ENCODE results near the gene CDH4. TPM values are rescaled to one million over a fixed set of nuclear protein-coding genes. Genes with fewer than 3 reads are reported as not detected.

The CDH4 gene
- polyA plus RNA-seq, 1 donor, result 1.7 TPM

GRCh38 chr20:61253264-61253639 lies 1.2 kb downstream of the CDH4 start:
- Histone ChIP-seq H3K4me3 (ENCODE audit: low read length) (no peak overlapping the region), H3K9me3 (ENCODE audit: control insufficient read depth, low read depth, low read length) (no peaks in the 10 kb centered on the region), H3K27ac (ENCODE audit: low read length) (no peak overlapping the region), H3K27me3 (ENCODE audit: control insufficient read depth, insufficient read depth, low read length) (peaks cover 79% of the 10 kb centered on the region), H3K4me1 (ENCODE audit: control insufficient read depth, insufficient read depth, low read length) (no peaks in the 10 kb centered on the region), H3K36me3 (ENCODE audit: control insufficient read depth, insufficient read depth, low read length) (no peaks in the 10 kb centered on the region)
- no CpG with 5 or more reads among the region's 51 CpGs for WGBS (ENCODE audit: insufficient coverage, low lambda C conversion rate)
- DNase-seq, result no peak

GRCh38 chr20:61253640-61254511 lies 1.8 kb downstream of the CDH4 start:
- WGBS (ENCODE audit: insufficient coverage, low lambda C conversion rate), result no CpG with 5 or more reads among the region's 62 CpGs
- H3K4me1 ChIP-seq (ENCODE audit: control insufficient read depth, insufficient read depth, low read length), result no peaks in the 10 kb centered on the region
- no peak for DNase-seq
- H3K27me3 ChIP-seq (ENCODE audit: control insufficient read depth, insufficient read depth, low read length), result peaks cover 75% of the 10 kb centered on the region
- no peak overlapping the region for H3K27ac ChIP-seq (ENCODE audit: low read length)
- H3K4me3 ChIP-seq (ENCODE audit: low read length), result no peak overlapping the region
- no peaks in the 10 kb centered on the region for H3K36me3 ChIP-seq (ENCODE audit: control insufficient read depth, insufficient read depth, low read length)
- no peaks in the 10 kb centered on the region for H3K9me3 ChIP-seq (ENCODE audit: control insufficient read depth, low read depth, low read length)

GRCh38 chr20:61254881-61255626 lies 3.0 kb downstream of the CDH4 start:
- Histone ChIP-seq H3K27me3 (ENCODE audit: control insufficient read depth, insufficient read depth, low read length) (peaks cover 63% of the 10 kb centered on the region), H3K9me3 (ENCODE audit: control insufficient read depth, low read depth, low read length) (no peaks in the 10 kb centered on the region), H3K27ac (ENCODE audit: low read length) (no peak overlapping the region), H3K36me3 (ENCODE audit: control insufficient read depth, insufficient read depth, low read length) (no peaks in the 10 kb centered on the region), H3K4me1 (ENCODE audit: control insufficient read depth, insufficient read depth, low read length) (no peaks in the 10 kb centered on the region), H3K4me3 (ENCODE audit: low read length) (no peak overlapping the region)
- WGBS (ENCODE audit: insufficient coverage, low lambda C conversion rate), result 100% methylated on average over 3 of the region's 11 CpGs
- no peak for DNase-seq

- no peaks in the 10 kb centered on the region for H3K9me3 ChIP-seq (ENCODE audit: control insufficient read depth, low read depth, low read length)
- WGBS (ENCODE audit: insufficient coverage, low lambda C conversion rate), result no CpG with 5 or more reads among the region's 9 CpGs
- H3K4me3 ChIP-seq (ENCODE audit: low read length), result no peak overlapping the region
- H3K4me1 ChIP-seq (ENCODE audit: control insufficient read depth, insufficient read depth, low read length), result no peaks in the 10 kb centered on the region
- H3K27ac ChIP-seq (ENCODE audit: low read length), result no peak overlapping the region
- no peak for DNase-seq
- H3K27me3 ChIP-seq (ENCODE audit: control insufficient read depth, insufficient read depth, low read length), result peaks cover 53% of the 10 kb centered on the region
- H3K36me3 ChIP-seq (ENCODE audit: control insufficient read depth, insufficient read depth, low read length), result no peaks in the 10 kb centered on the region
Measured at GRCh38 chr20:61256365-61256764, 4.3 kb downstream of the CDH4 start.

- Histone ChIP-seq H3K27ac (ENCODE audit: low read length) (no peak overlapping the region), H3K27me3 (ENCODE audit: control insufficient read depth, insufficient read depth, low read length) (peaks cover 48% of the 10 kb centered on the region), H3K36me3 (ENCODE audit: control insufficient read depth, insufficient read depth, low read length) (no peaks in the 10 kb centered on the region), H3K9me3 (ENCODE audit: control insufficient read depth, low read depth, low read length) (no peaks in the 10 kb centered on the region), H3K4me1 (ENCODE audit: control insufficient read depth, insufficient read depth, low read length) (no peaks in the 10 kb centered on the region), H3K4me3 (ENCODE audit: low read length) (no peak overlapping the region)
- DNase-seq, result no peak
- WGBS (ENCODE audit: insufficient coverage, low lambda C conversion rate), result 90% methylated on average over 2 of the region's 7 CpGs
Measured at GRCh38 chr20:61256824-61257223, 4.8 kb downstream of the CDH4 start.

GRCh38 chr20:61257611-61258010 lies 5.5 kb downstream of the CDH4 start:
- DNase-seq, result no peak
- H3K27me3 ChIP-seq (ENCODE audit: control insufficient read depth, insufficient read depth, low read length), result peaks cover 47% of the 10 kb centered on the region
- H3K36me3 ChIP-seq (ENCODE audit: control insufficient read depth, insufficient read depth, low read length), result no peaks in the 10 kb centered on the region
- H3K27ac ChIP-seq (ENCODE audit: low read length), result no peak overlapping the region
- no peaks in the 10 kb centered on the region for H3K9me3 ChIP-seq (ENCODE audit: control insufficient read depth, low read depth, low read length)
- WGBS (ENCODE audit: insufficient coverage, low lambda C conversion rate), result no CpG with 5 or more reads among the region's 20 CpGs
- H3K4me3 ChIP-seq (ENCODE audit: low read length), result no peak overlapping the region
- H3K4me1 ChIP-seq (ENCODE audit: control insufficient read depth, insufficient read depth, low read length), result no peaks in the 10 kb centered on the region

GRCh38 chr20:61259741-61260140 lies 7.7 kb downstream of the CDH4 start:
- Histone ChIP-seq H3K27me3 (ENCODE audit: control insufficient read depth, insufficient read depth, low read length) (peaks cover 38% of the 10 kb centered on the region), H3K4me1 (ENCODE audit: control insufficient read depth, insufficient read depth, low read length) (no peaks in the 10 kb centered on the region), H3K4me3 (ENCODE audit: low read length) (no peak overlapping the region), H3K27ac (ENCODE audit: low read length) (no peak overlapping the region), H3K36me3 (ENCODE audit: control insufficient read depth, insufficient read depth, low read length) (no peaks in the 10 kb centered on the region), H3K9me3 (ENCODE audit: control insufficient read depth, low read depth, low read length) (no peaks in the 10 kb centered on the region)
- WGBS (ENCODE audit: insufficient coverage, low lambda C conversion rate), result no CpG with 5 or more reads among the region's 3 CpGs
- DNase-seq, result no peak

GRCh38 chr20:61260905-61261304 lies 8.8 kb downstream of the CDH4 start:
- Histone ChIP-seq H3K9me3 (ENCODE audit: control insufficient read depth, low read depth, low read length) (no peaks in the 10 kb centered on the region), H3K36me3 (ENCODE audit: control insufficient read depth, insufficient read depth, low read length) (no peaks in the 10 kb centered on the region), H3K4me3 (ENCODE audit: low read length) (no peak overlapping the region), H3K4me1 (ENCODE audit: control insufficient read depth, insufficient read depth, low read length) (no peaks in the 10 kb centered on the region), H3K27ac (ENCODE audit: low read length) (no peak overlapping the region), H3K27me3 (ENCODE audit: control insufficient read depth, insufficient read depth, low read length) (peaks cover 27% of the 10 kb centered on the region)
- no peak for DNase-seq
- 80% methylated on average over 1 of the region's 7 CpGs for WGBS (ENCODE audit: insufficient coverage, low lambda C conversion rate)

GRCh38 chr20:61262036-61262435 lies 10.0 kb downstream of the CDH4 start:
- no peaks in the 10 kb centered on the region for H3K9me3 ChIP-seq (ENCODE audit: control insufficient read depth, low read depth, low read length)
- H3K27ac ChIP-seq (ENCODE audit: low read length), result no peak overlapping the region
- WGBS (ENCODE audit: insufficient coverage, low lambda C conversion rate), result no CpG with 5 or more reads among the region's 18 CpGs
- no peaks in the 10 kb centered on the region for H3K36me3 ChIP-seq (ENCODE audit: control insufficient read depth, insufficient read depth, low read length)
- peaks cover 17% of the 10 kb centered on the region for H3K27me3 ChIP-seq (ENCODE audit: control insufficient read depth, insufficient read depth, low read length)
- H3K4me1 ChIP-seq (ENCODE audit: control insufficient read depth, insufficient read depth, low read length), result no peaks in the 10 kb centered on the region
- no peak overlapping the region for H3K4me3 ChIP-seq (ENCODE audit: low read length)
- no peak for DNase-seq

- no peak for DNase-seq
- no peak overlapping the region for H3K27ac ChIP-seq (ENCODE audit: low read length)
- H3K27me3 ChIP-seq (ENCODE audit: control insufficient read depth, insufficient read depth, low read length), result peaks cover 14% of the 10 kb centered on the region
- no peaks in the 10 kb centered on the region for H3K9me3 ChIP-seq (ENCODE audit: control insufficient read depth, low read depth, low read length)
- no peaks in the 10 kb centered on the region for H3K4me1 ChIP-seq (ENCODE audit: control insufficient read depth, insufficient read depth, low read length)
- H3K4me3 ChIP-seq (ENCODE audit: low read length), result no peak overlapping the region
- H3K36me3 ChIP-seq (ENCODE audit: control insufficient read depth, insufficient read depth, low read length), result no peaks in the 10 kb centered on the region
Measured at GRCh38 chr20:61262514-61262913, 10.5 kb downstream of the CDH4 start.
